Measurements from ENCODE around the gene PAX9. TPM values are rescaled to one million over a fixed set of nuclear protein-coding genes. Genes with fewer than 3 reads are reported as not detected.

PAX9 gene
- total and polyA plus RNA-seq, 2 donors (not counting 1 experiment from before 2014, with no cell fraction given): not detected

DNA sequence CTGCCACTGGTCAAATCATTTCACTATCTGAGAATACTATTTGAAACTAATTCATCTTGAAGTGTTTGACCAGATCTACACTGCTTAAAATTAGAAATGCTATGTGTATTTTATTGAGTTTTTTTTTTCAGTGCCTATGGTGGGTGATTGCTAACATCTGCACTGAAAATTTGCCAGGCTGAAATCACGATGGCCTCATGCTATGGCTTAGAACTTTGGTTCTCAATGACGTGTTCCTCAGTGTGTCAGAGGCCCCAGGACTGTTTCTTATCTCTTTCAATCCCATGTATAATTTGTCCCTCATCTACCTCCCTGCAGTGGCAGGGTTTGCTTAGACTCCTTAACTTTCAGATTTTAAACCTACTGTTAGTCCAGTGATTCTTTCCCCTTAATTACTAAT is 43.0 kb upstream of the PAX9 start:
- WGBS (ENCODE audit: insufficient coverage): 50% methylated on average over 2 of the region's 2 CpGs
- no peaks in the 10 kb centered on the region for H3K27me3 Mint-ChIP-seq

DNA sequence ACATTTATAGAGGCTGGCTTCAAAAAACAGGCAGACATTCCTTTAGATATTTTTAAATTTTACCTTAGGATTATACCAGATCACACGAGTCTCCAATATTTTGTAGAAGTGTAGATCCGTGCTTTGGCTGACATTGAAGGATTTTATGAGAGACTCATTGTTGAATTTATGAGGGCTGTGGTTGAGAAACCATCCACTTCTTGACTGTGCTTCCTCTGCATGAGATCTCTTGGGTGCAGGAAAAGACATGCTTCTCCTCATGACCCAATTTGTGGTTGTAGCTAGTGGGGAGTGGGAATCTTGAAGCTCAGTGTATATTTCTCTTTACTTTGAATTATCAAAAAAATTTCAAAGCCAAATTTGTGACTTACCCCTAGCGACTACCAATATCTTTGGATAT is 42.5 kb upstream of the PAX9 start:
- Mint-ChIP-seq H3K9me3 (ENCODE audit: insufficient read depth) (peaks cover 2% of the 10 kb centered on the region), H3K27ac (no peak overlapping the region), H3K27me3 (no peaks in the 10 kb centered on the region), H3K4me1 (no peaks in the 10 kb centered on the region), H3K4me3 (no peak overlapping the region)
- Histone ChIP-seq H3K4me3 (ENCODE audit: control extremely low read depth in 1 of 5, extremely low read depth in 1 of 5, insufficient read depth in 1 of 5, low read depth in 2 of 5, low read length in 4 of 5) (no peak overlapping the region), H3K9ac (ENCODE audit: low read length) (no peak overlapping the region), H3K79me2 (ENCODE audit: control insufficient read depth, insufficient read depth, low read length) (no peaks in the 10 kb centered on the region), H4K20me1 (ENCODE audit: control insufficient read depth, insufficient read depth, low read length, poor library complexity, severe bottlenecking) (no peaks in the 10 kb centered on the region), H3K27ac (ENCODE audit: low read length in 2 of 2) (no peak overlapping the region), H3K9me3 (ENCODE audit: control extremely low read depth in 1 of 3, control insufficient read depth in 2 of 3, insufficient read depth in 1 of 3, low read length in 2 of 3) (peaks cover 1 to 4% (median 3%) of the 10 kb centered on the region in 3 donors), H3K27me3 (replicated peaks in 1 of 4; ENCODE audit: control extremely low read depth in 1 of 4, control insufficient read depth in 3 of 4, insufficient read depth in 4 of 4, low read length in 3 of 4) (no peaks in the 10 kb centered on the region), H3K4me2 (replicated peaks; ENCODE audit: low read depth, low read length, poor library complexity, severe bottlenecking) (no peak overlapping the region), H3K36me3 (replicated peaks in 1 of 2; ENCODE audit: control extremely low read depth in 1 of 2, control insufficient read depth in 1 of 2, extremely low read depth in 1 of 2, insufficient read depth in 2 of 2, low read length in 1 of 2) (no peaks in the 10 kb centered on the region), H3K4me1 (ENCODE audit: control insufficient read depth in 2 of 2, insufficient read depth in 2 of 2, low read length in 2 of 2) (no peaks in the 10 kb centered on the region), H2AFZ (ENCODE audit: insufficient read depth, low read depth, low read length, poor library complexity, severe bottlenecking) (no peak overlapping the region)
- ChIA-PET CTCF (no interaction called here), POLR2A (no interaction called here)
- no CpG with 5 or more reads among the region's 3 CpGs for WGBS (ENCODE audit: insufficient coverage)
- TF ChIP-seq EZH2 (IDR thresholded peaks at IDR 0.05; ENCODE audit: borderline replicate concordance, insufficient read depth, low read depth, low read length, poor library complexity, severe bottlenecking): no peak
- TF ChIP-seq, protein P1, sequence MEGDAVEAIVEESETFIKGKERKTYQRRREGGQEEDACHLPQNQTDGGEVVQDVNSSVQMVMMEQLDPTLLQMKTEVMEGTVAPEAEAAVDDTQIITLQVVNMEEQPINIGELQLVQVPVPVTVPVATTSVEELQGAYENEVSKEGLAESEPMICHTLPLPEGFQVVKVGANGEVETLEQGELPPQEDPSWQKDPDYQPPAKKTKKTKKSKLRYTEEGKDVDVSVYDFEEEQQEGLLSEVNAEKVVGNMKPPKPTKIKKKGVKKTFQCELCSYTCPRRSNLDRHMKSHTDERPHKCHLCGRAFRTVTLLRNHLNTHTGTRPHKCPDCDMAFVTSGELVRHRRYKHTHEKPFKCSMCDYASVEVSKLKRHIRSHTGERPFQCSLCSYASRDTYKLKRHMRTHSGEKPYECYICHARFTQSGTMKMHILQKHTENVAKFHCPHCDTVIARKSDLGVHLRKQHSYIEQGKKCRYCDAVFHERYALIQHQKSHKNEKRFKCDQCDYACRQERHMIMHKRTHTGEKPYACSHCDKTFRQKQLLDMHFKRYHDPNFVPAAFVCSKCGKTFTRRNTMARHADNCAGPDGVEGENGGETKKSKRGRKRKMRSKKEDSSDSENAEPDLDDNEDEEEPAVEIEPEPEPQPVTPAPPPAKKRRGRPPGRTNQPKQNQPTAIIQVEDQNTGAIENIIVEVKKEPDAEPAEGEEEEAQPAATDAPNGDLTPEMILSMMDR (IDR thresholded peaks at IDR 0.05): no peak
- DNase-seq (no peak), ATAC-seq (ENCODE audit: low read depth) (no peak)
- intact Hi-C loops (cut with micrococcal nuclease): no loop called here

More for the DNA sequence above, 43.0 kb upstream of the PAX9 start:
- no peaks in the 10 kb centered on the region for H3K4me1 ChIP-seq (ENCODE audit: control insufficient read depth in 2 of 2, insufficient read depth in 2 of 2, low read length in 2 of 2)
- CTCF ChIA-PET: no interaction called here
- no peaks in the 10 kb centered on the region for H3K36me3 ChIP-seq (replicated peaks in 1 of 2; ENCODE audit: control extremely low read depth in 1 of 2, control insufficient read depth in 1 of 2, extremely low read depth in 1 of 2, insufficient read depth in 2 of 2, low read length in 1 of 2)
- POLR2A ChIA-PET: no interaction called here
- H3K27me3 ChIP-seq (replicated peaks in 1 of 4; ENCODE audit: control extremely low read depth in 1 of 4, control insufficient read depth in 3 of 4, insufficient read depth in 4 of 4, low read length in 3 of 4): no peaks in the 10 kb centered on the region
- Mint-ChIP-seq H3K9me3 (ENCODE audit: insufficient read depth) (peaks cover 2% of the 10 kb centered on the region), H3K27ac (no peak overlapping the region), H3K4me3 (no peak overlapping the region), H3K4me1 (no peaks in the 10 kb centered on the region)
- no peak for ATAC-seq (ENCODE audit: low read depth)
- TF ChIP-seq, protein P1 (IDR thresholded peaks at IDR 0.05): no peak
- TF ChIP-seq EZH2 (IDR thresholded peaks at IDR 0.05; ENCODE audit: borderline replicate concordance, insufficient read depth, low read depth, low read length, poor library complexity, severe bottlenecking): no peak
- intact Hi-C loops (cut with micrococcal nuclease): no loop called here
- no peak overlapping the region for H3K27ac ChIP-seq (ENCODE audit: low read length in 2 of 2)
- H3K9ac ChIP-seq (ENCODE audit: low read length): no peak overlapping the region
- DNase-seq: no peak
- H3K4me2 ChIP-seq (replicated peaks; ENCODE audit: low read depth, low read length, poor library complexity, severe bottlenecking): no peak overlapping the region
- no peak overlapping the region for H2AFZ ChIP-seq (ENCODE audit: insufficient read depth, low read depth, low read length, poor library complexity, severe bottlenecking)
- no peak overlapping the region for H3K4me3 ChIP-seq (ENCODE audit: control extremely low read depth in 1 of 5, extremely low read depth in 1 of 5, insufficient read depth in 1 of 5, low read depth in 2 of 5, low read length in 4 of 5)
- no peaks in the 10 kb centered on the region for H4K20me1 ChIP-seq (ENCODE audit: control insufficient read depth, insufficient read depth, low read length, poor library complexity, severe bottlenecking)
- H3K79me2 ChIP-seq (ENCODE audit: control insufficient read depth, insufficient read depth, low read length): no peaks in the 10 kb centered on the region
- H3K9me3 ChIP-seq (ENCODE audit: control extremely low read depth in 1 of 3, control insufficient read depth in 2 of 3, insufficient read depth in 1 of 3, low read length in 2 of 3): peaks cover 1 to 4% (median 3%) of the 10 kb centered on the region in 3 donors
